H9 (cell line): ENCODE measurements around the gene NRGN. TPM values are rescaled to one million over a fixed set of nuclear protein-coding genes. Genes with fewer than 3 reads are reported as not detected.

Experiments used
- DNase-seq: peaks from one replicate; pipeline ENCODE4 v3.0.0-alpha.2; 2017
- H2AFZ ChIP-seq: one replicate; pipeline ENCODE4 v1.6.1; 2013; ENCODE audit warnings: mild to moderate bottlenecking, low read length, control low read depth, moderate library complexity
- H2AK5ac ChIP-seq: 2 replicates; pipeline ENCODE4 v1.6.1; 2013; ENCODE audit warnings: low read length, control low read depth, mixed read lengths; ENCODE audit not compliant: insufficient read length
- H2BK120ac ChIP-seq: one replicate; pipeline ENCODE4 v1.6.1; 2013; ENCODE audit warnings: low read depth, mild to moderate bottlenecking, low read length, control low read depth, inconsistent platforms; ENCODE audit not compliant: poor library complexity, severe bottlenecking
- H2BK12ac ChIP-seq: 2 replicates; pipeline ENCODE4 v1.6.1; 2013; ENCODE audit warnings: low read length, control low read depth, mixed read lengths, low read depth; ENCODE audit not compliant: insufficient read length
- H2BK15ac ChIP-seq: 2 replicates; pipeline ENCODE4 v1.6.1; 2013; ENCODE audit warnings: low read depth, low read length, control low read depth
- H2BK20ac ChIP-seq: one replicate; pipeline ENCODE4 v1.6.1; 2013; ENCODE audit warnings: low read depth, mild to moderate bottlenecking, low read length, control low read depth, inconsistent platforms; ENCODE audit not compliant: poor library complexity, severe bottlenecking
- H2BK5ac ChIP-seq: 2 replicates; pipeline ENCODE4 v1.6.1; 2013; ENCODE audit warnings: low read length, control low read depth, mixed read lengths; ENCODE audit not compliant: insufficient read length
- H3K14ac ChIP-seq: 2 replicates; pipeline ENCODE4 v1.6.1; 2013; ENCODE audit warnings: low read length, control low read depth; ENCODE audit not compliant: insufficient read depth
- H3K18ac ChIP-seq: 2 replicates; pipeline ENCODE4 v1.6.1; 2013; ENCODE audit warnings: low read depth, mild to moderate bottlenecking, mixed read lengths, low read length, control low read depth; ENCODE audit not compliant: insufficient read length
- H3K23ac ChIP-seq: 2 replicates; pipeline ENCODE4 v1.6.1; 2013; ENCODE audit warnings: low read length, control low read depth, mixed read lengths, low read depth; ENCODE audit not compliant: insufficient read length
- H3K23me2 ChIP-seq: 2 replicates; pipeline ENCODE4 v1.6.1; 2013; ENCODE audit warnings: low read depth, mild to moderate bottlenecking, mixed read lengths, low read length, control low read depth; ENCODE audit not compliant: insufficient read length, poor library complexity, severe bottlenecking
- H3K27ac ChIP-seq: 2 replicates; pipeline ENCODE4 v1.5.1; 2013; ENCODE audit warnings: low read length, control low read depth, mixed read lengths, low read depth; ENCODE audit not compliant: insufficient read length
- H3K27me3 ChIP-seq: 2 replicates; pipeline ENCODE4 v1.6.1; 2013; ENCODE audit warnings: low read length, control low read depth, inconsistent platforms; ENCODE audit not compliant: insufficient read depth
- H3K4ac ChIP-seq: 2 replicates; pipeline ENCODE4 v1.6.1; 2013; ENCODE audit warnings: low read depth, mild to moderate bottlenecking, control low read depth, inconsistent platforms, low read length, moderate library complexity
- H3K4me1 ChIP-seq: 2 replicates; pipeline ENCODE4 v1.6.1; 2013; ENCODE audit warnings: low read length, control low read depth, inconsistent platforms; ENCODE audit not compliant: insufficient read depth
- H3K4me2 ChIP-seq: 2 replicates; pipeline ENCODE4 v1.6.1; 2013; ENCODE audit warnings: low read length, control low read depth, mixed read lengths; ENCODE audit not compliant: insufficient read length, insufficient read depth
- H3K56ac ChIP-seq: 2 replicates; pipeline ENCODE4 v1.6.1; 2013; ENCODE audit warnings: low read depth, mild to moderate bottlenecking, mixed read lengths, low read length, control low read depth; ENCODE audit not compliant: insufficient read length
- H3K79me1 ChIP-seq: 2 replicates; pipeline ENCODE4 v1.6.1; 2013; ENCODE audit warnings: low read depth, mild to moderate bottlenecking, moderate library complexity, low read length, control low read depth, inconsistent platforms; ENCODE audit not compliant: insufficient read depth, poor library complexity, severe bottlenecking
- H3K79me2 ChIP-seq: 2 replicates; pipeline ENCODE4 v1.6.1; 2013; ENCODE audit warnings: low read length, control low read depth, inconsistent platforms; ENCODE audit not compliant: insufficient read depth
- H3K9ac ChIP-seq: 2 replicates; pipeline ENCODE4 v1.6.1; 2013; ENCODE audit warnings: low read length, control low read depth, mixed read lengths; ENCODE audit not compliant: insufficient read length; ENCODE audit errors: extremely low read depth
- H3K9me3 ChIP-seq: one replicate; pipeline ENCODE4 v1.6.1; 2013; ENCODE audit warnings: low read depth, low read length, inconsistent platforms; ENCODE audit not compliant: control insufficient read depth
- H3T11ph ChIP-seq: one replicate; pipeline ENCODE4 v1.6.1; 2013; ENCODE audit warnings: mild to moderate bottlenecking, low read length, control low read depth, inconsistent platforms
- H4K20me1 ChIP-seq: one replicate; pipeline ENCODE4 v1.6.1; 2013; ENCODE audit not compliant: control insufficient read depth, insufficient read length, insufficient read depth
- H4K5ac ChIP-seq: 2 replicates; pipeline ENCODE4 v1.6.1; 2013; ENCODE audit warnings: low read depth, mild to moderate bottlenecking, mixed read lengths, low read length, control low read depth; ENCODE audit not compliant: insufficient read length
- H4K8ac ChIP-seq: replicated peaks from 2 replicates; pipeline ENCODE4 v1.6.1; 2013; ENCODE audit warnings: low read length, control low read depth, mixed read lengths, low read depth; ENCODE audit not compliant: insufficient read length
- H4K91ac ChIP-seq: 2 replicates; pipeline ENCODE4 v1.6.1; 2013; ENCODE audit warnings: low read depth, mild to moderate bottlenecking, moderate library complexity, mixed read lengths, low read length, control low read depth; ENCODE audit not compliant: insufficient read length
- H3K27ac Mint-ChIP-seq, 3 experiments: 2 replicates in 2 of 3; 3 replicates in 1 of 3; pipeline ENCODE4 v1.8.0; 2020 to 2021; ENCODE audit warnings: mixed read lengths in 3 of 3, mild to moderate bottlenecking in 1 of 3, moderate library complexity in 1 of 3
- H3K27me3 Mint-ChIP-seq: 2 replicates; pipeline ENCODE4 v1.8.0; 2021; ENCODE audit warnings: low read depth, mild to moderate bottlenecking, moderate library complexity, mixed read lengths
- H3K36me3 Mint-ChIP-seq, 3 experiments: 2 replicates in 2 of 3; 3 replicates in 1 of 3; pipeline ENCODE4 v1.8.0; 2020 to 2021; ENCODE audit warnings: low read depth in 3 of 3, mixed read lengths in 3 of 3; ENCODE audit not compliant: insufficient read depth in 1 of 3
- H3K4me1 Mint-ChIP-seq, 2 experiments: 2 replicates each; pipeline ENCODE4 v1.8.0; 2020; ENCODE audit warnings: mixed read lengths in 2 of 2
- H3K4me3 Mint-ChIP-seq, 2 experiments: 2 replicates in 1 of 2; 3 replicates in 1 of 2; pipeline ENCODE4 v1.8.0; 2020 to 2021; ENCODE audit warnings: mild to moderate bottlenecking in 2 of 2, mixed read lengths in 2 of 2, moderate library complexity in 1 of 2
- H3K9me3 Mint-ChIP-seq, 2 experiments: 2 replicates in 1 of 2; 3 replicates in 1 of 2; pipeline ENCODE4 v1.8.0; 2020; ENCODE audit warnings: mild to moderate bottlenecking in 2 of 2, mixed read lengths in 2 of 2, moderate library complexity in 1 of 2
- CTCF ChIP-seq: fragments of 200-600 bp; sonication (generic); conservative IDR thresholded peaks from 3 replicates; pipeline ENCODE4 v1.8.0; 2021; ENCODE audit warnings: antibody characterized with exemption, mild to moderate bottlenecking
- WGBS: extraction: QIAGEN DNeasy Blood & Tissue Kit; methylation state at CpG from one replicate; pipeline ENCODE4 v1.1.7; 2013; ENCODE audit warnings: missing lambda C conversion rate, low lambda C conversion rate, mixed read lengths; ENCODE audit not compliant: insufficient read length; ENCODE audit errors: extremely low coverage; 5-methylcytosine and 5-hydroxymethylcytosine counted together
- total RNA-seq: library from RNA; stranded (reverse); gene quantifications from 2 replicates; pipeline ENCODE4 v1.2.1, GENCODE V29; 2021

NRGN gene
- total RNA-seq, 1 experiment from 2014 or later, result 6.4 TPM

- Histone ChIP-seq H3K56ac (no peak overlapping the region), H3K79me1 (no peaks in the 10 kb centered on the region), H4K5ac (no peak overlapping the region), H3K4me1 (no peaks in the 10 kb centered on the region), H4K8ac (no peak overlapping the region), H3K9ac (no peak overlapping the region), H4K20me1 (no peaks in the 10 kb centered on the region), H3K18ac (no peak overlapping the region), H4K91ac (no peak overlapping the region), H3K9me3 (no peaks in the 10 kb centered on the region), H2AK5ac (no peak overlapping the region), H2AFZ (no peak overlapping the region), H3K27me3 (no peaks in the 10 kb centered on the region), H3T11ph (no peak overlapping the region), H3K23ac (no peak overlapping the region), H2BK120ac (no peak overlapping the region), H2BK12ac (no peak overlapping the region), H2BK15ac (no peak overlapping the region), H3K23me2 (no peaks in the 10 kb centered on the region), H3K4ac (no peak overlapping the region), H2BK5ac (no peak overlapping the region), H2BK20ac (no peak overlapping the region), H3K27ac (no peak overlapping the region), H3K79me2 (no peaks in the 10 kb centered on the region), H3K4me2 (no peak overlapping the region), H3K14ac (no peak overlapping the region)
- peaks cover 11 to 16% of the 10 kb centered on the region in 2 experiments for H3K9me3 Mint-ChIP-seq
- TF ChIP-seq CTCF, result no peak
- DNase-seq, result no peak
- H3K27me3 Mint-ChIP-seq, result peaks cover 13% of the 10 kb centered on the region
- WGBS, result no CpG with 5 or more reads among the region's 4 CpGs
- no peak overlapping the region for H3K4me3 Mint-ChIP-seq
- H3K36me3 Mint-ChIP-seq, result peaks cover 0 to 7% (median 4%) of the 10 kb centered on the region in 3 experiments; a peak in 5 of 7 replicates
- H3K27ac Mint-ChIP-seq, result no peak overlapping the region
- H3K4me1 Mint-ChIP-seq, result no peaks in the 10 kb centered on the region
Observed at GRCh38 chr11:124707829-124708228, 31.9 kb upstream of the NRGN start.
